ENCODE data around the gene CYB5R4. TPM values are rescaled to one million over a fixed set of nuclear protein-coding genes. Genes with fewer than 3 reads are reported as not detected.

The CYB5R4 gene
- polyA plus RNA-seq, 3 donors from 2014 or later: 28.5 to 39.2 (median 35.1) TPM

DNA sequence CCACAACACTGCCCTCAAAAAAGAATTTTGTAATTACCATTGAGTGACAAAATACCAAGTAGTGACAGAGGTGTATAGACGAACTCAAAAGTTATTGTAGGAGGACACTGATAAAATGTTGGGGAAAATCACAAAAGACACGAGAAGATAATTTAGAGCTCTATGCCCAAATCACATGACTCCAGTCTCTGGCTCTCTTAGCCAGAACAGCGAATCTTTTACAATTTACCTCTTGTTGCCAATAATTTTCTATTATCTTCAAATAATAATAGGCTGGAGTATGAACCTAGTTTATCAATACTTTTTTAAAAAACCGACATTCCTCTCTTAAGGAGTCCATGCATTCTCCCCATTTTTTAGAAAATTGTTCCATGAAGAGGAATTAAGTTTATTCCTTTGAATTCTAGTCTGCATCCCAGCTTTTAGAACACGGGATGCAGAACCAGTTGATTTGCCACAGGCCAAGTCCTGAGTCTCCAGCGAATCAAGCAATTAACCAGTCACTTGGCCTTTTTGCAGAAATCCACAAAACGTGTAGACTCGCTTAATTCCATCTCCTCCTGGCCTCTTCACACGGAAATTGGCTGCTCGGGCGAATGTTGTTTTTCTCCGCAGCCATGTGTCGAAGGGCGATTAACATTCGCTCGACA, 6.8 kb upstream of the CYB5R4 start:
- Mint-ChIP-seq H3K27me3 (ENCODE audit: low read depth in 3 of 3) (peaks cover 17 to 32% (median 19%) of the 10 kb centered on the region in 3 donors), H3K9me3 (peaks cover 0 to 3% (median 0%) of the 10 kb centered on the region in 6 donors), H3K4me1 (peaks cover 0 to 1% of the 10 kb centered on the region in 2 donors), H3K27ac (no peak overlapping the region), H3K4me3 (no peak overlapping the region), H3K36me3 (no peaks in the 10 kb centered on the region)
- no peak for DNase-seq

DNA sequence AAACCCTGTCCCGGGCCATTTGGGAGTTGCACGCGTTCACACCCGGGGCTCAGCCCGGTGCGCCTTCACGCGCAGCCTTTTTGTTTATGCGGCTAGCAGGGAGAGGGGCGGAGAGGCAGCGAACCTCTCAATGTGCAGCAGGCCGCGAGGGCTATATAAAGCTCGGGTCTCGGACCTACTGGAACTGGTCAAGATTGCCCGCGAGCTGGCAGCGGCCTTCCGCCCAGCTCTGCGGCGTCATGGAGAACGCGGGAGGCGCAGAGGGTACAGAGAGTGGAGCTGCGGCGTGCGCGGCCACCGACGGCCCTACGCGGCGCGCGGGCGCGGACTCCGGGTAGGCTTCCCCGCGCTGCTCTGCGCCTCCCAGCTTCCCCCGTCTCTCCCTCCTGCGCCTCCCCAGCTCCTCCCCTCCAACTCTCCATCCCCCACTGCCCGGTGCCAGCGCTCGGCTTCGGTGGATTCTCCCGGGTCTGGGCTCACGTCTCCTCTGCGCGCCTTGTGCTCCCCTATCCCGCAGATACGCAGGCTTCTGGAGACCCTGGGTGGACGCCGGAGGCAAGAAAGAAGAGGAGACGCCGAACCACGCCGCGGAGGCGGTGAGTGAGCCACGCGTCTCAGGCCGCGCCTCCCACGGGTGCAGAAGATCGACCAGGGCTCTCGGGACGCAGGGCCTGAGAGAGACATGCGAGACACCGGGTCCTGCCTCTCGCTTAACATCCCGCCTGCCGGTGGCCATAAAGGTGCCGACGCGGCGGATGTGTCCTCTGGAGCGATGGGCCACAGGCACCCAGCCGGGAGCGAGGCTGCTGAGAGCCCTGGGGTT, 6.1 kb upstream of the CYB5R4 start, which contains the start of gene RIPPLY2:
Gene RIPPLY2 (plus strand): TSS at position 183 of the 823 bp plus-strand sequence. CDS start 57 bp downstream, at position 240.
- Mint-ChIP-seq H3K4me1 (peaks cover 1 to 2% of the 10 kb centered on the region in 2 donors), H3K27me3 (ENCODE audit: low read depth in 3 of 3) (peaks cover 17 to 30% (median 19%) of the 10 kb centered on the region in 3 donors), H3K36me3 (no peaks in the 10 kb centered on the region), H3K4me3 (peak within 1 kb of the TSS in 2 of 5 donors; percentile 18 to 21), H3K9me3 (peaks cover 0 to 3% (median 0%) of the 10 kb centered on the region in 6 donors), H3K27ac (no peak within 1 kb of the TSS)
- no peak for DNase-seq

DNA sequence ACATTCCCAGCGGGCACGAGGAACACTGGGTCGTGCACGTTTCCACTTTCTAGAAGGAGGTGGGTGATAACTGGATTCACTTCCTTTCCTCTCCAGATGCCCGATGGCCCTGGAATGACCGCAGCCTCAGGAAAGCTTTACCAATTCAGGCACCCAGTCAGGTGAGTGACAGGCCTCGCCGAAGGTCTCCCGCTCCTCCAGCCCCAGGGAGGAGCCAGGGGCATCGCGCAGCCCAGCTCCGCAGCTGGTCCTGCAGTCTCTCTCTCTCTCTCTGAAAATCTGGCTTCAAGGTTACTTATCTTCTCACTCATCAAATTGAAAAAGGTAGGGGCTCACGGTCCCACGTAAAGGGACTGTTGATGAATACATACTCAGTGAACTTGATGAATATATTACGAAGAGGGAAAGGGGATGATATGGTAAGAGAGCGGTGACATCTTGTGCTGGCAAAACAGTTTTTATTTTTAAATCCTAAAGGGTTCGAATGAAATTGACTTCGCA, 5.4 kb upstream of the CYB5R4 start:
- Mint-ChIP-seq H3K9me3 (peaks cover 0 to 3% (median 0%) of the 10 kb centered on the region in 6 donors), H3K4me3 (peak overlapping the region in 2 of 5 donors; percentile 4 to 6), H3K27me3 (ENCODE audit: low read depth in 3 of 3) (peaks cover 17 to 24% (median 19%) of the 10 kb centered on the region in 3 donors), H3K36me3 (no peaks in the 10 kb centered on the region), H3K4me1 (peaks cover 8% of the 10 kb centered on the region in 2 donors), H3K27ac (no peak overlapping the region)
- no peak for DNase-seq

DNA sequence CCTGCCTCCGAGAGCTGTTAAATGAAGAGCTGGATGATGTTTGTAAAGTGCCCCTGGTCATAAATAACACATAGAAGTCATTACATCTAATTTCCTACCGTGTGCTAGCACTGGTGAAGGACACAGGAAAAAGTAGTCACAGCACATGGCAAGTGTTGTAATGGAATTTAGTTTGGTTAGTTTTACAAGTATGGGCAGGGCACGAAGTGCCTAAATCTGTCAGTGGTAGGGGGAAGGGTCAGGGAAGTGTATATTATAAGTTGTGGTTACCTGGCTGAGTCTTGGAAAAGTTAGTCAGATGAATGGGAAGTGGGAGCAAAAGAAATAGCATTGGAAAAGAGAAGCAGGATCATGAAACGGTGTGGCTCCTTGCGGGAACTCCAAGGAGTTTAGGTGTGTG, 4.7 kb upstream of the CYB5R4 start:
- Mint-ChIP-seq H3K4me1 (peaks cover 13 to 15% of the 10 kb centered on the region in 2 donors), H3K27me3 (ENCODE audit: low read depth in 3 of 3) (peaks cover 16 to 21% (median 21%) of the 10 kb centered on the region in 3 donors), H3K9me3 (peaks cover 0 to 3% (median 0%) of the 10 kb centered on the region in 6 donors), H3K36me3 (no peaks in the 10 kb centered on the region), H3K27ac (no peak overlapping the region), H3K4me3 (no peak overlapping the region)
- no peak for DNase-seq

DNA sequence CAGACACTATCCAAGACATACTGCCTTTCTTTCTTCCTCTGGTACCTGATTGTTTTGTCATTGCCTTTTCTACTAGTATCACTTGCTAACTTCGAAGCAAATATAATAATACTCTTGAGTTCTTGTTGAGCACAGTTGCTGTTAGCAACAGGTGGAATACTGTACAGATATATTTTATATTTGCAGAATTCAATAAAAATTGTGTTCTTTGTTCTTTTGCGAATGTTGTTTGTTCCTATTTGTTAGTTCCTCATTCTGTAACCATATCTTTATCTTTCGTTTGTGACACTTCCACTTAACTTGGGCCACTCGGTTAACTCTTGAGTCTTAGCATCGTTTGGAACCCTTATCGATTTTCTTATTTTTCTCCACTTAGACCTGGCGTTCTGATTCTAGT, 868 bp downstream of the CYB5R4 start:
- peaks cover 39 to 46% of the 10 kb centered on the region in 2 donors for H3K4me1 Mint-ChIP-seq
- H3K4me3 Mint-ChIP-seq: peak overlapping the region; percentile 91 to 99 (median 95)
- peak overlapping the region; percentile 86 to 95 (median 90) for H3K27ac Mint-ChIP-seq
- peaks cover 0 to 3% (median 0%) of the 10 kb centered on the region in 6 donors for H3K9me3 Mint-ChIP-seq
- peaks cover 2 to 5% (median 4%) of the 10 kb centered on the region in 3 donors for H3K27me3 Mint-ChIP-seq (ENCODE audit: low read depth in 3 of 3)
- no peaks in the 10 kb centered on the region for H3K36me3 Mint-ChIP-seq
- DNase-seq: peak in 1 of 3 donors; percentile 4

DNA sequence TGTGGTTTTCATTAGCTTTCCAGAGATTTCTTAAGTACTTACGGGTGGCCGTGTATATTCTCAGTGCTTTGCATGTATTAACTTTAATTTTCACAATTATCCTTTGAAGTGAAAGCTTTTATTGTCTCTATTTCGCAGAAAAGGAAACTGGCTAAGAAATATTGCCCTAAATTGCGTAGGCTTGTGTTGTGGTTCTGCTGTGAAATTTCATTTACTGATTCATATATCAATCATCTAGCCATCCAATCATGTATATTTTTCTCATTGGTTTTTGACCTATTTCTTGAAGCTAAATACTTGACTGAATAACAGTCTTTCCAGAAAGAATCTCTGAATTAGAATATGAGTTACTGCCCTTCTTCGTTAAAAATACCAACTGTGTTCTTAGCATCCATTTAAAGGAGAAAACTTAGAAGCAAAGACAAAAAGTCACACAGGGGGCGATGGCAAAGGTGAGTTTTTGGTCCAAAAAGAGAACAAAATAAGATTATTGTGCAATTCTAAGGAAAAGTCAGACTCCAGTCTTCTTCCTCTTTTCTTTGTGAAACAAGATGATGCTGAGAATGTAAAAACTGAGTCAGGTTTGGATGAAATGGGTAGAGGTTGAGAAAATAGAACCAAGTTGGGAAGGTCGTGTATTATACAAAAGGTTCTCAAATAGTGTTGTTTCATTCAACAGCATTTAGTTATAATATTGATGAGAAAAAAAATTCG, 1.4 kb downstream of the CYB5R4 start:
- Mint-ChIP-seq H3K4me3 (peak overlapping the region; percentile 91 to 99 (median 95)), H3K36me3 (no peaks in the 10 kb centered on the region), H3K27ac (peak overlapping the region; percentile 86 to 95 (median 90)), H3K4me1 (peaks cover 39 to 46% of the 10 kb centered on the region in 2 donors), H3K27me3 (ENCODE audit: low read depth in 3 of 3) (peaks cover 1 to 5% (median 4%) of the 10 kb centered on the region in 3 donors), H3K9me3 (peaks cover 0 to 3% (median 0%) of the 10 kb centered on the region in 6 donors)
- DNase-seq: no peak

DNA sequence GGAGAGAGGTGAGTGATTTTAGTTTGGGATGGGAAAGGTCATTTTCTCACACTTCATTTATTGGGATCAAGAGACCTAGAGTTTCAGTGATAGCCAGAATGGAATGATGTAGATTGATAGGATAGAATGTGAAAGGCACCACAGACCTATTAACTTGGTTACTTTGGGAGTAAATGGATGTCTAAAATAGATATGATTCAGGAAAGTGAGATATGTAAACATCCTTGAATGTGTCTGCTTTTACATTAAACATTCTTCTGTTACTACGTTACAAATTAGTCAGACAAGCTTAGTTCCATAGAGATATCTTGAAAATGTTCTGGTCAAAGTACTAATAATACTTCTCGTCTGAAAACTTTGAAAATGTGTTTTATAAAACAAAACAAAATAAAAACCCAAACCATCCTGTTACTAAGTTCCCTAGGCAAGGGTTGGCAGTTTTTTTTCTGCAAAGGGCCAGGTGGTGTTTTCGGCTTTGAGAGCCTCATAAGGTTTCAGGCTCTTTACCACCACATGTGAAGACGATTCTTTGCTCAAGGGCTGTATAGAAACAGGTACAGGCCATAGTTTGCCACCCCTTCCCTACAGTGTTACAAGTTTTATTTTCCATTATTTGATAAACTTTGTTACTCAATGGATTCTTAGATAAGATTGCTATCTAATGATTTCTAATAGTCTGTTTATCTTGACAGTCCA, 3.4 kb downstream of the CYB5R4 start:
- H3K27me3 Mint-ChIP-seq (ENCODE audit: low read depth in 3 of 3): peaks cover 0 to 5% (median 4%) of the 10 kb centered on the region in 3 donors
- H3K4me1 Mint-ChIP-seq: peaks cover 45 to 46% of the 10 kb centered on the region in 2 donors
- no peak overlapping the region for H3K4me3 Mint-ChIP-seq
- peaks cover 7 to 11% (median 9%) of the 10 kb centered on the region in 3 donors for H3K36me3 Mint-ChIP-seq
- H3K27ac Mint-ChIP-seq: no peak overlapping the region
- no peak for DNase-seq
- H3K9me3 Mint-ChIP-seq: peaks cover 0 to 3% (median 0%) of the 10 kb centered on the region in 6 donors

DNA sequence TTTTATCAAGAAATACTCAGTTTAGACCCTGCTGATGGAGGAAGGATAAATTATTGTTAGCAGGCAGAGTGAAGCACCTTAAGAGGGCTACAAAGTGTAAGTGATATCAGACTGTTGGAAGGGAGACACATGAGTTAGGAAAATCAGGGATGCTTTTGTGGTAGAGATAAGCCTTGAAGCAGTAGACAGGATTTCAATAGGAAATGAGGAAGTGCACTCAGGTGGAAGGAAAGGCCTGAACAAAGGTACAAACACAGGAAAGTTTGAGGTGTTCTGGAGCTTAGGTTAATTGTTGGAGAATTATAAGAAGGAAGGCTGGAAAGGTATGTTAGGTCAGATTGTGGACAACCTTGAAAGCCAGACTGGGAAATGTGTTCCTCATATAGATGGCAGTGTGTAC, 7.6 kb downstream of the CYB5R4 start:
- Mint-ChIP-seq H3K9me3 (no peaks in the 10 kb centered on the region), H3K4me1 (peaks cover 14 to 24% of the 10 kb centered on the region in 2 donors), H3K27ac (no peak overlapping the region), H3K27me3 (ENCODE audit: low read depth in 3 of 3) (peaks cover 0 to 2% (median 0%) of the 10 kb centered on the region in 3 donors), H3K4me3 (no peak overlapping the region), H3K36me3 (peaks cover 12 to 15% (median 14%) of the 10 kb centered on the region in 3 donors)
- no peak for DNase-seq

DNA sequence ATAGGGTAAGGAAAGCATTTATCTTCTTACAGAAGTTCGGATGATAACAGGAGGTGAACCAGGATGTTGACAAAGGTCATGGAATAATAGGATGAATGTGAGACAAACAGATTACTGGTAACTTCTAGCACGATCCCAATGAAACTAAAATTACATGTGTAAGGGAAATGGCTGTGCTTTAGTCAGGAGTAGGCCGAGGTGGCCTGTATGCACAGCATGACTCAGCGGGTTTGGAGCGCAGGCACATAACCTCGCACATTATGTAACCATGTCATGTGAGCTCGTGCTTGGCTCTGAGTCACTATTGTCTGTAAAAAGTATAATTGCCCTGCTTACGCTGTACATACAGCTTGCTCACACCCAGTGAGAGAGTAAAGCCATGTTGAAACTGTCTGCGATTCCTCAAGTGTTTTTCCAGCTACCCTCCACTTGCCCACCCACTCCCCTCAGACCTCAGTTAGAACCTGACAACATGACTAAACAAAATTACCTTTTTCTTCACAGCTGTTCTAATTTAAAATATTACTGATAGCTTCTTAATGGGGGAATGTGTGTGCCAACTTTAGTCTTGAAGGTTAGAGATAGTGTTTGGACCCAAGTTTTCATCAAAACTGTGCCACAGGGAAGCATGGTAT, 8.2 kb downstream of the CYB5R4 start:
- no peak overlapping the region for H3K4me3 Mint-ChIP-seq
- H3K27me3 Mint-ChIP-seq (ENCODE audit: low read depth in 3 of 3): no peaks in the 10 kb centered on the region
- H3K27ac Mint-ChIP-seq: peak overlapping the region in 1 of 6 donors; percentile 28
- H3K36me3 Mint-ChIP-seq: peaks cover 12 to 15% (median 14%) of the 10 kb centered on the region in 3 donors
- no peaks in the 10 kb centered on the region for H3K9me3 Mint-ChIP-seq
- H3K4me1 Mint-ChIP-seq: peaks cover 14 to 24% of the 10 kb centered on the region in 2 donors
- no peak for DNase-seq

DNA sequence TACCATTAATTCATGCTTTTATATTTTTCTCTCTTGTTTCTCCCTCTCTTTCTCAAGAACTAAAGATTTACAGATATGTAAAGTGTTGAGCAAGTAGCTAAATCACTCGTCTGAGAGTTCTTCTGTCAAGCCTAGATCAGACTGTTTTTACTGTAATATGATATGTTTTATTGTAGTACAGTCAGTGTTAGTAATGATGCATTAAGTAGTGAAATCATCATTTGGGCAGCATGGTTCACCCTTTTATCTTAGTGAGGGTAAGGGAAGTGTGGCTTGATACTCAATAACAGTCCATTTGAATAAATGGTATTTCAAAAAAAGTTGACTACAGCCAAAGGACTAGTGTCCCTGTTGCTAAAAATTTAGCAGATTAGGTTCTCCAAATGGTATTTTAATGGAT, 9.2 kb downstream of the CYB5R4 start:
- Mint-ChIP-seq H3K27ac (no peak overlapping the region), H3K9me3 (no peaks in the 10 kb centered on the region), H3K27me3 (ENCODE audit: low read depth in 3 of 3) (no peaks in the 10 kb centered on the region), H3K36me3 (peaks cover 12 to 15% (median 14%) of the 10 kb centered on the region in 3 donors), H3K4me1 (peaks cover 17 to 32% of the 10 kb centered on the region in 2 donors), H3K4me3 (no peak overlapping the region)
- no peak for DNase-seq

DNA sequence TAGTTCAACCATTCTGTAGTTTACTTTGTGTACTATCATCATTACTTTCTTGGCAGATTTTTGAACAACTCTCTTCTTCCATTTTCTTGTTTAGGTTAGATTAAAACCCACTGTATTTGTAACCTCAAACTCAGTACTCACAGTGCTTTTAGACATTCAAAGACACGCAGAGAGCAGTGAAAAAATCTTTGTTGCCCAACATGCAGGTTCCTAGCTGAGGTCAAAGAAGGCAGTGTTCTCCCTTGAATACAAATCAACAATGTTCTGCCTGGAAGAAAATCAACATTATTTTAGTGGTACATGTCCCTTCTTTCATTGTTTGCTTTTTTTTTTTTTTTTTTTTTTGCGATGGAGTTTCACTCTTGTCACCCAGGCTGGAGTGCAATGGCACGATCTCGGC, 11.2 kb downstream of the CYB5R4 start:
- H3K27ac Mint-ChIP-seq: peak overlapping the region in 1 of 6 donors; percentile 11

DNA sequence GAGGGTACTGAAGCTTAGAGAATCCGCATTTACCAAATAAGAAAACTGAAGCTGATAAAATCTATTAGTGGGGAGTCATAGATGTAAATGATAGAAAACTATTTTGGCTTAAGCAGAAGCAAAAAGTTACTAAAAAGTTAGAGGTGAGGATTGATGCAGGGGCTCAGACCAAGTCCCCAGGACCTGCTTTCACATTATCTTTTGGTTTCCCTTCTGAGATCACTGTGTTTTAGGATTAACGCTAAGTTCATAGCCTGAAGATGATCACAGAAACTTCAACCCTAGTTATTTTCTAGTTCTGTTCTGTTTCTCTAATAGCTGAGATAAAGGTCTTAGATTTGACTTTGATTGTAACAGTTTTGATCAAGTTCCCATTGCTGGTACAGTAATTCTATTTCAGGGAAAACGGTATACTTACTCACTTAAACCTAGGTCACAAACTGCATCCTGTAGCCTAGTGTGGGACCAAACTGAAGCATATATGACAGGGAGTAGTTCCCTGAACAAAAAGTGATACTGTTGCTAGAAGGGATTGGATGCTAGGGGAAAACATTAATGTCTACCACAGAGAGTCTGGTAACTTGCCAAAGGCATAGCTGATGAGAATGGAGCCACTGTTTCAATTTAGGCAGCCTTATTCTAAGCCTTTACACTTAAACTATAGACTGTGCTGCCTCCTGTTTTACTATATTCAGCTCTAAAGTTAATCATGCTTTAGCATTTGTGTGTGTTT, 13.1 kb downstream of the CYB5R4 start:
- H3K27ac Mint-ChIP-seq: no peak overlapping the region
- peaks cover 16 to 53% of the 10 kb centered on the region in 2 donors for H3K4me1 Mint-ChIP-seq

More for the DNA sequence above, 11.2 kb downstream of the CYB5R4 start:
- peaks cover 12 to 17% (median 15%) of the 10 kb centered on the region in 3 donors for H3K36me3 Mint-ChIP-seq
- H3K27me3 Mint-ChIP-seq (ENCODE audit: low read depth in 3 of 3): no peaks in the 10 kb centered on the region
- H3K4me3 Mint-ChIP-seq: no peak overlapping the region
- no peaks in the 10 kb centered on the region for H3K9me3 Mint-ChIP-seq
- peaks cover 22 to 41% of the 10 kb centered on the region in 2 donors for H3K4me1 Mint-ChIP-seq
- no peak for DNase-seq

More for the DNA sequence above, 13.1 kb downstream of the CYB5R4 start:
- Mint-ChIP-seq H3K9me3 (no peaks in the 10 kb centered on the region), H3K36me3 (peaks cover 3 to 10% (median 7%) of the 10 kb centered on the region in 3 donors), H3K4me3 (peak overlapping the region in 2 of 5 donors; percentile 10 to 33), H3K27me3 (ENCODE audit: low read depth in 3 of 3) (no peaks in the 10 kb centered on the region)
- DNase-seq: no peak
